Measurements from ENCODE around the gene TMEM179. TPM values are rescaled to one million over a fixed set of nuclear protein-coding genes. Genes with fewer than 3 reads are reported as not detected.
A peak's percentile ranks its signal among the peaks of the same experiment; 100 is the strongest.

TMEM179 gene
- total and polyA plus RNA-seq, 2 experiments from 2014 or later: 2.2 to 4.3 TPM

DNA sequence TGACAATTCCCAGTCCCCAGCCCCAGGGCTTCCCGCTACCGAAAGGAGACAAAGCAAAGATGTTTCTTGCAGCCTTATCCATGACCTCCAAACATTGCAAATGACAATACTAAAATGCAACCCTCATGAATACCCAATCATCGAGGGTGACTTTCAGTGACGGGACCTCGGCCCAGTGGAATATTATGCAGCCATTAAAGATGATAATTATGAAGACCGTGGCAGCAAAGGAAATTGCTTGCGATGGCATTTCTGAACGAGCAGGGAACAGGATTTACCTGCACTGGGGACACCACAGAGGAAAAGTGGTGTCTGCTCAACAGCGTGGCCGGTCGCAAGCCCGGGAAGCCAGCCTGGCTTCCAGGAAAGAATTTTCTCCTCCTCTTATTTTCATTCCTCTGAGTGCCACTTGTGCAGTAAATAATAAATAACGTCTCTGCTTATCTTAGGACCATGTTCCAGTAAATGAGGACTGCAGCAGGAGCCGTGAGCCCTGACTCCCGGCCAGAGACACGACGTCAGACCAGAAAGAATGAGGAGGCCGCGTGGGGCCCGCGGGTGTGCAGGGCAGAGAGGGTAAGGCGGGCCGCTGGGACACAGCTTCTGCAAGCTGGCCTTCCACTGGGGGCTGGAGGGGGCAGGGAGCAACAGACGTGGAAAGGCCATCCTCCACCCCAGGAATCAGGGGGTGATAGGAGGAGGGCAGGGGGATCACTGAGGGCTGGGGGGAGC lies 18.4 kb downstream of the TMEM179 start:
- TF ChIP-seq EZH2 (IDR thresholded peaks at IDR 0.05; ENCODE audit: borderline replicate concordance) (no peak), EZH2phosphoT487 (IDR thresholded peaks at IDR 0.05; ENCODE audit: low read depth, severe bottlenecking, unreplicated experiment) (no peak)
- TF ChIP-seq, protein P1, sequence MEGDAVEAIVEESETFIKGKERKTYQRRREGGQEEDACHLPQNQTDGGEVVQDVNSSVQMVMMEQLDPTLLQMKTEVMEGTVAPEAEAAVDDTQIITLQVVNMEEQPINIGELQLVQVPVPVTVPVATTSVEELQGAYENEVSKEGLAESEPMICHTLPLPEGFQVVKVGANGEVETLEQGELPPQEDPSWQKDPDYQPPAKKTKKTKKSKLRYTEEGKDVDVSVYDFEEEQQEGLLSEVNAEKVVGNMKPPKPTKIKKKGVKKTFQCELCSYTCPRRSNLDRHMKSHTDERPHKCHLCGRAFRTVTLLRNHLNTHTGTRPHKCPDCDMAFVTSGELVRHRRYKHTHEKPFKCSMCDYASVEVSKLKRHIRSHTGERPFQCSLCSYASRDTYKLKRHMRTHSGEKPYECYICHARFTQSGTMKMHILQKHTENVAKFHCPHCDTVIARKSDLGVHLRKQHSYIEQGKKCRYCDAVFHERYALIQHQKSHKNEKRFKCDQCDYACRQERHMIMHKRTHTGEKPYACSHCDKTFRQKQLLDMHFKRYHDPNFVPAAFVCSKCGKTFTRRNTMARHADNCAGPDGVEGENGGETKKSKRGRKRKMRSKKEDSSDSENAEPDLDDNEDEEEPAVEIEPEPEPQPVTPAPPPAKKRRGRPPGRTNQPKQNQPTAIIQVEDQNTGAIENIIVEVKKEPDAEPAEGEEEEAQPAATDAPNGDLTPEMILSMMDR (IDR thresholded peaks at IDR 0.05; ENCODE audit: poor library complexity): no peak
- H3K36me3 ChIP-seq (replicated peaks; ENCODE audit: insufficient read depth, low read depth): no peaks in the 10 kb centered on the region
- no peak overlapping the region for H3K4me2 ChIP-seq
- H4K20me1 ChIP-seq (ENCODE audit: insufficient read depth, poor library complexity, severe bottlenecking): no peaks in the 10 kb centered on the region
- no peaks in the 10 kb centered on the region for H3K27me3 ChIP-seq
- H3K79me2 ChIP-seq: no peaks in the 10 kb centered on the region
- H3K4me1 ChIP-seq (ENCODE audit: insufficient read depth): peaks cover 45% of the 10 kb centered on the region
- H3K27ac ChIP-seq: peak overlapping the region; percentile 58
- no peak overlapping the region for H2AFZ ChIP-seq
- no peak overlapping the region for H3K4me3 ChIP-seq
- no peaks in the 10 kb centered on the region for H3K9me3 ChIP-seq (ENCODE audit: low read depth)
- no peaks in the 10 kb centered on the region for H3K9me2 ChIP-seq (replicated peaks; ENCODE audit: insufficient read depth)
- 66% methylated on average over 23 of the region's 24 CpGs for WGBS (ENCODE audit: low lambda C conversion rate, missing lambda C conversion rate)
- DNase-seq (ENCODE audit: low spot score): peak; percentile 54

DNA sequence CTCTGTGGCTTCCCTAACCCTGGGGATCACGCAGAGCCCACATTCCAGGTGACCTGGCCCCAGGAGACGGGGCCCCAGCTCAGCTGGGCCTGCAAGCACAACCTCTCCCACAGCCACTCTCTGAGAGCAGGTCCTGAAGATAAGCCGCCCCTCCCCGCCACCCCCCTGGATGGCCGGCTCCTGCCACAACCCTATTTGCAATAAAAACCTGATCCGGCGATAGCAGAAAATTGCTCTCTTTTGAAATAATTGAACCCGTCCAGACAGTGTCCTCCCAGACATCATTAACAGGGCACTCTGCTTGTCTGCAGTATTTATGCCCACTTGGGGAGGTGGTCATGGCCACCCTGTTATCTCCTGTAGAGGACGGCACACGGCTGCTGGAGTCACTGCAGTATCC lies 20.0 kb downstream of the TMEM179 start:
- no peak overlapping the region for H3K4me3 ChIP-seq
- peaks cover 50% of the 10 kb centered on the region for H3K4me1 ChIP-seq (ENCODE audit: insufficient read depth)
- no peak overlapping the region for H2AFZ ChIP-seq
- no peak overlapping the region for H3K27ac ChIP-seq
- no peaks in the 10 kb centered on the region for H3K79me2 ChIP-seq
- DNase-seq (ENCODE audit: low spot score): no peak
- no peak for TF ChIP-seq EZH2phosphoT487 (IDR thresholded peaks at IDR 0.05; ENCODE audit: low read depth, severe bottlenecking, unreplicated experiment)
- peak overlapping the region; percentile 44 for H3K4me2 ChIP-seq
- 70% methylated on average over 10 of the region's 10 CpGs for WGBS (ENCODE audit: low lambda C conversion rate, missing lambda C conversion rate)
- H3K36me3 ChIP-seq (replicated peaks; ENCODE audit: insufficient read depth, low read depth): no peaks in the 10 kb centered on the region
- H4K20me1 ChIP-seq (ENCODE audit: insufficient read depth, poor library complexity, severe bottlenecking): no peaks in the 10 kb centered on the region
- H3K9me3 ChIP-seq (ENCODE audit: low read depth): no peaks in the 10 kb centered on the region
- H3K9me2 ChIP-seq (replicated peaks; ENCODE audit: insufficient read depth): no peaks in the 10 kb centered on the region
- no peaks in the 10 kb centered on the region for H3K27me3 ChIP-seq

DNA sequence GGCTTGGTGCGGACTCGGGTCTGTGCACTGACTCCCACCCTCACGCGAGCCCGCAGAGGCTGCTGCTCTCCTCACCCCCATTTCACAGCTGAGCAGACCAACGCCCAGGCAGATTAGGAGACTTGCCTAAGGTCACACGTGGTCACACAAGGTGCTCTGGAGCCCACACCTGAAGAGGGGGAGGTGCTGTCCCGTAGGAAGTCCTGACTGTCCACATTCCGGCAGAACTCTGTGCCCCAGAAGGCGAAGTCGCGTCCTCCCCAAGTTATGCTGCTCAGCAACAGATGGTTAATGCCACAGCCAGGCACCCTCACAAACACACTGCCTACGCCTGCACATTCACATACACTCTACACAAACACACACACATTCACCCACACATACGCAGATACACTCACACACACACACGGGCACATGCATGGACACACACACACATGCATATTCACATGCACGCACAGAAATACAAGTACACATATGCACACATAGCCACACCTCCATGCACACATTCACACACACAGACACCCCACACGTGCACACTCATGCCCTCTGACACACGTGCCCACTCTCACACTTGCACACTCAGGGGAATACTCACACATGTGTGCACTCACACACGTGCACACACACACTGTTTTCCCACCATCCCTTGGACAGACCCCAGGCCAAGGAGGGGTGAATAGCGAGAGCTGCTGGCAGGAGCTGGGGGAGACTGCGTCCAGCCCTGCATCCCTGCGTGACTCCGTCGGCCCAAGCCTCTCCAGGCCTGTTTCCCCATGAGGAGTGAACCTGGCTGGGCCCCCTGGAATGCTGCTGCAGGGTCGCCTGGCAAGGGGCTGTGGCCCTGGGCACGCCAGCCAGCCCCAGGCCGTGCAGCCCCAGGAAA lies 20.9 kb downstream of the TMEM179 start:
- Histone ChIP-seq H3K79me2 (no peaks in the 10 kb centered on the region), H3K36me3 (replicated peaks; ENCODE audit: insufficient read depth, low read depth) (no peaks in the 10 kb centered on the region), H3K27me3 (no peaks in the 10 kb centered on the region), H3K27ac (no peak overlapping the region), H3K9me3 (ENCODE audit: low read depth) (no peaks in the 10 kb centered on the region), H2AFZ (no peak overlapping the region), H3K4me3 (no peak overlapping the region), H3K4me2 (peak overlapping the region; percentile 44), H3K4me1 (ENCODE audit: insufficient read depth) (peaks cover 50% of the 10 kb centered on the region), H4K20me1 (ENCODE audit: insufficient read depth, poor library complexity, severe bottlenecking) (no peaks in the 10 kb centered on the region), H3K9me2 (replicated peaks; ENCODE audit: insufficient read depth) (no peaks in the 10 kb centered on the region)
- 75% methylated on average over 23 of the region's 27 CpGs for WGBS (ENCODE audit: low lambda C conversion rate, missing lambda C conversion rate)
- TF ChIP-seq EZH2 (IDR thresholded peaks at IDR 0.05; ENCODE audit: borderline replicate concordance) (no peak), EZH2phosphoT487 (IDR thresholded peaks at IDR 0.05; ENCODE audit: low read depth, severe bottlenecking, unreplicated experiment) (no peak)
- TF ChIP-seq, protein P1 (IDR thresholded peaks at IDR 0.05; ENCODE audit: poor library complexity): no peak
- DNase-seq (ENCODE audit: low spot score): no peak

DNA sequence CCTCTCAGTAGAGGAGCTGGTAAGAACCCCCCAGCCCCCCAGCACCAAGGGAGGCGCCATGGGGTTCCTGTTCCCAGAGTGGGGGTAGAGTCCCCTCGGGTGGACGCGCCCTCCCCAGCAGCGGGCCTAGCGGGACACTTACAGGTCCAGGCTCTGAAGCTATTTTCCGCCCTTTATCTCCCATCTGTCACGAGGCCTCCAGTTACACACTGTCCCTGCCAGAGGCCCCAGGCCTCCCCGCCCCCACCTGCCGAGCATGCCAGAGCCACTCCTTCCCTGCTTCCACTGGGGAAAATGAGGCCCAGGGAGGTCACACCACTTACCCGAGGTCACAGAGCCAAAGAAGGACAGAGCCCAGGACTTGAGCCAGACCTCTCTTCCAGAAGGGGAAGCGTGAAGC lies 21.9 kb downstream of the TMEM179 start:
- 49% methylated on average over 10 of the region's 12 CpGs for WGBS (ENCODE audit: low lambda C conversion rate, missing lambda C conversion rate)
- TF ChIP-seq, protein P1 (IDR thresholded peaks at IDR 0.05; ENCODE audit: poor library complexity): no peak
- TF ChIP-seq EZH2 (IDR thresholded peaks at IDR 0.05; ENCODE audit: borderline replicate concordance): no peak
- no peak for TF ChIP-seq EZH2phosphoT487 (IDR thresholded peaks at IDR 0.05; ENCODE audit: low read depth, severe bottlenecking, unreplicated experiment)
- H2AFZ ChIP-seq: no peak overlapping the region
- H3K4me2 ChIP-seq: peak overlapping the region; percentile 63
- peak; percentile 74 for DNase-seq (ENCODE audit: low spot score)
- H3K9me3 ChIP-seq (ENCODE audit: low read depth): no peaks in the 10 kb centered on the region
- H3K4me3 ChIP-seq: no peak overlapping the region
- H4K20me1 ChIP-seq (ENCODE audit: insufficient read depth, poor library complexity, severe bottlenecking): no peaks in the 10 kb centered on the region
- H3K4me1 ChIP-seq (ENCODE audit: insufficient read depth): peaks cover 53% of the 10 kb centered on the region
- H3K27me3 ChIP-seq: no peaks in the 10 kb centered on the region
- no peaks in the 10 kb centered on the region for H3K36me3 ChIP-seq (replicated peaks; ENCODE audit: insufficient read depth, low read depth)
- H3K27ac ChIP-seq: peak overlapping the region; percentile 56
- H3K79me2 ChIP-seq: no peaks in the 10 kb centered on the region
- H3K9me2 ChIP-seq (replicated peaks; ENCODE audit: insufficient read depth): no peaks in the 10 kb centered on the region
